ENCODE measurements around the gene BCL11B. TPM values are rescaled to one million over a fixed set of nuclear protein-coding genes. Genes with fewer than 3 reads are reported as not detected.

BCL11B gene
- total and polyA plus RNA-seq, 4 donors: 0.13 to 1.3 (median 0.58) TPM; not detected in 1

DNA sequence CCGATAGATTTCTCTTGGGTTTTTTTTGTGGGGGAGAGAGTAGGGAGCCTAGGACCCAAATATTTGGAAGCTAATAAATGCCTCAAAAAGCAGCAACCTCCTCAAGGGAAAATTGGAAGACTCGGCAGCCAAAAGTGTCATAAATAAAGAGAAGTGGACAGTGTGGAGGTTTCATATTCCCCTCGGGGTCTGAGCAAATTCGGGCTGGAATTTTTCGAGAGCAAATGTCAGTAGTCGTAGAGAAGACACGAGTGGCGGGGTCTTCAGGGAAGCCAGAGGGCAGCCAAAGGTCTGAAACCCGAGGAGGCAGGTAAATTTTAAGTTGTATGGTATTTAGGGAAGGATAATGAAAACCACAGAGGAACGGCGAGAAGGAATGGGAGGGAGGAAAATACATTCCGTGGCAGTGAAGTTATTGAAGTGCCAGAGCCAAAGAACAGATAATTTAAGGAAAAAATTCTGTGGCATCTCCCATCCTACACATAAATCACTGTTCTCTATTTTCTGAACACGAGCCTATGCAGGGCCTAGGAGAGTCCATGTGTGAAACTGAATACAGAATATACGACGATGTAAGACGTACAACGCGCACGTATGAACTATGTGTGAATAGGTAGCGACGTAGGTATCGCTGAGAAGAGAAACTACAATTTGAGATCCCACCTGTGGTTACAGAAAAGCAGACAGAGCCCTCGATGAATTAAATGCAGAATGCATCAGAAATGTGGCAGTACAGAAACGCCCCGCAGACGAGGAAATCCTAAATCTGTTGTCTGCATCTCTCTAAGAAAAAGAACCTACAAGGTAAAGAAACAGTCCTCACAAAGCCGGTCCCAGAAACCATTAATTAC is 12.9 kb downstream of the BCL11B start:
- intact Hi-C loops (cut with DNase I): no loop called here
- DNase-seq (no peak), ATAC-seq (ENCODE audit: low FRiP score) (no peak)
- Histone ChIP-seq H3K9me3 (ENCODE audit: control insufficient read depth, low read length) (no peaks in the 10 kb centered on the region), H3K36me3 (ENCODE audit: control insufficient read depth in 1 of 2, insufficient read depth in 2 of 2, low read length in 1 of 2) (no peaks in the 10 kb centered on the region), H3K4me1 (ENCODE audit: control insufficient read depth in 1 of 2, insufficient read depth in 2 of 2, low read length in 2 of 2) (no peaks in the 10 kb centered on the region), H3K27ac (ENCODE audit: low read depth in 1 of 2, low read length in 2 of 2) (no peak overlapping the region), H3K4me3 (ENCODE audit: low read length in 2 of 2) (no peak overlapping the region), H3K27me3 (ENCODE audit: control insufficient read depth in 1 of 2, insufficient read depth in 2 of 2, low read length in 1 of 2) (no peaks in the 10 kb centered on the region)
- WGBS, 2 donors: 80 to 83% methylated on average over 27 of the region's 27 CpGs

DNA sequence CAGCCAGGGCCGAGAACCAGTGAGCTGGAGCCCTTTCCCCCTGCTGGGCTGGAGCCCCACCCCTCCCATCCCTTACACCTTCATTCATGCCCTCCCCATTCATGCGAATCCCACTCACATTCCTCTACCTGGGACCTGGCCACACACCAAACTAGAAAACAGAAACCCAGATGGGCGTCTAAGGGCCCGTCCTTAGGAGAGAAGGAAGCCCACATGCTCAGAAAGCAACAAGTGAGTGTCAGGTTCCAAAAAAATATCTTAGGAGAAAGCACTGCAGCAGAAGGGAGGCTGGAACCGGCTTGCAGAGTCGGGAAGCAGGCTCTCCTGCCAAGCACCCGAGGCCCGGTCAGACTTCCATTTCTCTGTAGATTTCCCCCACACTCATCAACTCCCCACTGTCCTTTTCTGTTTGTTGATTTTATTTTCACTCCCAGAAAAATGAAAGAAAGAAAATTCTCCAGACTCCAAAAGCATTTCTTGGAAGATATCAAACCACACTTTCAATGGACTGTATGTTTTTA is 13.6 kb downstream of the BCL11B start:
- Histone ChIP-seq H3K9me3 (ENCODE audit: control insufficient read depth, low read length) (no peaks in the 10 kb centered on the region), H3K4me1 (ENCODE audit: control insufficient read depth in 1 of 2, insufficient read depth in 2 of 2, low read length in 2 of 2) (no peaks in the 10 kb centered on the region), H3K27me3 (ENCODE audit: control insufficient read depth in 1 of 2, insufficient read depth in 2 of 2, low read length in 1 of 2) (no peaks in the 10 kb centered on the region), H3K27ac (ENCODE audit: low read depth in 1 of 2, low read length in 2 of 2) (no peak overlapping the region), H3K36me3 (ENCODE audit: control insufficient read depth in 1 of 2, insufficient read depth in 2 of 2, low read length in 1 of 2) (no peaks in the 10 kb centered on the region), H3K4me3 (ENCODE audit: low read length in 2 of 2) (no peak overlapping the region)
- intact Hi-C loops (cut with DNase I): no loop called here
- ATAC-seq (ENCODE audit: low FRiP score): no peak
- 32 to 39% methylated on average over 8 of the region's 8 CpGs for WGBS, 2 donors
- DNase-seq: no peak

DNA sequence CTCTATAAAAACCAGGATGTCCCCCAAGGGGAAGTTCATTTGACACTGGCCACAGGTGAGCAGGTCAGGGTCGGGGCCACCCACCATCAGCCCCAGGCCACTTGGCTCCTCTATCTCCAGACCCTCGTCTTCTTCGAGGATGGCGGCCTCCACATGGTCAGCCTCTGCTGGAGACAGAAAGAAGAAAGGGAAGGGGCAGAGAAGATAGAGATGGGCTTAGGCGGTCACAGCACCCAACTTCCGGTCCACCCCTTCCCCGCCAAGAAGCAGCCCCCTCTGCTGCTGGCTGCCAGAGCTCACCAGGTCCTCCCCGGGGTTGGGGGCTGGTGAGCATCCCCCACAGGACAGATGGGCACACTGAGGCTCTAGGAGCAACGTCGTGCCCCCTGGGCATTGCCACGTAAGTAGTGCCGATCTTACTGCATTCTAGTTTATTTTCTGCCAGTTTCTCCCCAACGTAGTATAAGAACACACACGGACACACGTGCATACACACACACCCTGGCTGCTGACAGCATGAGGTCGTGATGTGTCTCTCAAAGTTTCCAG is 14.2 kb downstream of the BCL11B start:
- no peaks in the 10 kb centered on the region for H3K9me3 ChIP-seq (ENCODE audit: control insufficient read depth, low read length)
- 82 to 87% methylated on average over 16 of the region's 16 CpGs for WGBS, 2 donors
- H3K27ac ChIP-seq (ENCODE audit: low read depth in 1 of 2, low read length in 2 of 2): no peak overlapping the region
- no peaks in the 10 kb centered on the region for H3K27me3 ChIP-seq (ENCODE audit: control insufficient read depth in 1 of 2, insufficient read depth in 2 of 2, low read length in 1 of 2)
- H3K4me3 ChIP-seq (ENCODE audit: low read length in 2 of 2): no peak overlapping the region
- no peaks in the 10 kb centered on the region for H3K4me1 ChIP-seq (ENCODE audit: control insufficient read depth in 1 of 2, insufficient read depth in 2 of 2, low read length in 2 of 2)
- ATAC-seq (ENCODE audit: low FRiP score): no peak
- DNase-seq: no peak
- H3K36me3 ChIP-seq (ENCODE audit: control insufficient read depth in 1 of 2, insufficient read depth in 2 of 2, low read length in 1 of 2): no peaks in the 10 kb centered on the region
- intact Hi-C loops (cut with DNase I): no loop called here

DNA sequence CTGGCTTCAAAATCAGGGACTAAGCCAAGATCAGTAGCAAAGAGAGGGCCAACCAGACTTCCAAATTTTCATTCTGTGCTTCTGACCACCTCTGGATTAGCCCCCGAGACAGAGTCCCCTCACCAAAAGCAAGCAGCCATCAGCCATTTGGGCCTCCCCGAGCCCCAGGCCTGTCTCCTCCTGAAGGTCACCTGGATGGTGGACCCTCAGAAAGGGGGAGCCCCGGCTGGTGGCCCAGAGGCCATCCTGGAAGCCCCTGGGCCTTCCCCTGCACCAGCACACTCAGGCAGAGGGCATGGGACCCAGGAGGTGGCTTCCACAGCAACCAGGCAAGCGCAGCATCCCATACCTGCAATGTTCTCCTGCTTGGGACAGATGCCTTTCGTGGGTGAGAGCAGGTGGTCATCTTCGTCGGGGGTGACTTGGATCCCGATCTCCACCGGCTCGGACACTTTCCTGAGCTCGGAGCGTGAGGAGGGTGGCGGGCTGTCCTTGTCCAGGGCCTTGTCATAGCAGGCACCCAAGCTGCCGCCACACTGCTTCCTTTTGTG is 14.8 kb downstream of the BCL11B start:
- intact Hi-C loops (cut with DNase I): no loop called here
- ATAC-seq (ENCODE audit: low FRiP score) (no peak), DNase-seq (no peak)
- Histone ChIP-seq H3K27me3 (ENCODE audit: control insufficient read depth in 1 of 2, insufficient read depth in 2 of 2, low read length in 1 of 2) (no peaks in the 10 kb centered on the region), H3K4me1 (ENCODE audit: control insufficient read depth in 1 of 2, insufficient read depth in 2 of 2, low read length in 2 of 2) (no peaks in the 10 kb centered on the region), H3K4me3 (ENCODE audit: low read length in 2 of 2) (no peak overlapping the region), H3K36me3 (ENCODE audit: control insufficient read depth in 1 of 2, insufficient read depth in 2 of 2, low read length in 1 of 2) (no peaks in the 10 kb centered on the region), H3K9me3 (ENCODE audit: control insufficient read depth, low read length) (no peaks in the 10 kb centered on the region), H3K27ac (ENCODE audit: low read depth in 1 of 2, low read length in 2 of 2) (no peak overlapping the region)
- WGBS, 2 donors: 96% methylated on average over 14 of the region's 14 CpGs

DNA sequence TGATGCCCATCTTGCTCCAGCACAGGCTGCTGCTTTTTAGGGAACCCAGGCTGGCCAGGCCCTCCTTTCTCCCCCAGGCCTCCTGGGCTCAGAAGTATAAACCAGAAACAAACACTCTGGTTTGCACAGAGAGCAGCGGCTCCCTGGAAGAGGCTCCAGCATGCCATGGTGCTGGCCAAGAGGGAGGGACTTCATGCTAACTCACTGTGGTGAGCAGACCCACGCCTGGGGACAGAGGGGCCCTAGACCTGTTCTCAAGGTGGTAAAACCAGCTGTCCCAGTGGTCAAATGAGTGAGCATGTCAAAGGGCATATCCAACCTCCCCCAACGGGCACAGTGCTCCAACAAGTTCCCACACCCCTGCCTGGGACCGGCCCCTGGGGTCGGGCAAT is 15.5 kb downstream of the BCL11B start:
- H3K27me3 ChIP-seq (ENCODE audit: control insufficient read depth in 1 of 2, insufficient read depth in 2 of 2, low read length in 1 of 2): no peaks in the 10 kb centered on the region
- H3K36me3 ChIP-seq (ENCODE audit: control insufficient read depth in 1 of 2, insufficient read depth in 2 of 2, low read length in 1 of 2): no peaks in the 10 kb centered on the region
- intact Hi-C loops (cut with DNase I): no loop called here
- WGBS, 2 donors: 87% methylated on average over 5 of the region's 5 CpGs
- H3K27ac ChIP-seq (ENCODE audit: low read depth in 1 of 2, low read length in 2 of 2): no peak overlapping the region
- no peak for ATAC-seq (ENCODE audit: low FRiP score)
- no peak for DNase-seq
- no peak overlapping the region for H3K4me3 ChIP-seq (ENCODE audit: low read length in 2 of 2)
- H3K9me3 ChIP-seq (ENCODE audit: control insufficient read depth, low read length): no peaks in the 10 kb centered on the region
- H3K4me1 ChIP-seq (ENCODE audit: control insufficient read depth in 1 of 2, insufficient read depth in 2 of 2, low read length in 2 of 2): no peaks in the 10 kb centered on the region

DNA sequence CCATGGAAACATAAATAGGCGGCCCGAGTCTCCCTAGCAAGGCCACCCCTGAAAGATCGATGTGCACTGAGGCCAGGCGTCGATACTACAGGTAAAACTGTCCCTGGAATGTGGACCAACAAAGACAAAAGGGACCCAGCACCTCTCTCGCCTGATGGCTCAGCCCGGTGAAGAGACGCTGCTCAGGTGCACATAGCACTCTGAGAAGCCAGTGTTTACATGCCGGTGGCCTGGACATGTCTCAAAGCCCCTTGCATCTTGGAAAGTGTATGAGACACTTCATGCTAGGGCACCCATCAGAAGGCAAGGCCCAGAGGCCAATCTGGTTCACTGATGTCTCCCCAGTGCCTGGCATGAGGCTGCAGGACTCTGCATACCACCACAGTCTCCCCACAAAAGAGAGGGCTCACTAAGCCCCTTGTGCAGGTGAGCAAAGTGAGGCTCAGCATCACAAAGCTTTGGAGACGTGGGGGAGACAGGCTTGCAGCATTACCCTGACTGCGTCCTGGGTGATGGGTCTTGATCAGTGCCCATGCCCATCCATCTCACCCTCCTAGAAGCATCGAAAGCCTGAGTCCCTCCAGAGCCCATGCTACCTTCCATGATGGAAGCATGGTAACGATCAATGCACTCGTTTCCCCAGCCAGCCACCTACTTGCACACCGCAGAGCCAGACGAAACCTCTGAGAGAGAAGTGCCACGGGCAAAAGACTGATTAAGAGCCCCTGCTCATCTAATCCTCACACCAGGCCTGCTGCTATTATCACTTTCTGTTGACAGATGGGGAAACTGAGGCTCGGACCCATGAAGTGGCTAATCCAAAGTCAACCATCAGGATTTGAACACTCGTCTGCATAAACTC is 16.1 kb downstream of the BCL11B start:
- H3K36me3 ChIP-seq (ENCODE audit: control insufficient read depth in 1 of 2, insufficient read depth in 2 of 2, low read length in 1 of 2): no peaks in the 10 kb centered on the region
- WGBS, 2 donors: 81 to 84% methylated on average over 19 of the region's 19 CpGs
- peaks cover 0 to 2% of the 10 kb centered on the region in 2 donors for H3K27me3 ChIP-seq (ENCODE audit: control insufficient read depth in 1 of 2, insufficient read depth in 2 of 2, low read length in 1 of 2)
- intact Hi-C loops (cut with DNase I): no loop called here
- ATAC-seq (ENCODE audit: low FRiP score): no peak
- no peaks in the 10 kb centered on the region for H3K9me3 ChIP-seq (ENCODE audit: control insufficient read depth, low read length)
- no peak overlapping the region for H3K27ac ChIP-seq (ENCODE audit: low read depth in 1 of 2, low read length in 2 of 2)
- no peaks in the 10 kb centered on the region for H3K4me1 ChIP-seq (ENCODE audit: control insufficient read depth in 1 of 2, insufficient read depth in 2 of 2, low read length in 2 of 2)
- no peak for DNase-seq
- H3K4me3 ChIP-seq (ENCODE audit: low read length in 2 of 2): no peak overlapping the region

DNA sequence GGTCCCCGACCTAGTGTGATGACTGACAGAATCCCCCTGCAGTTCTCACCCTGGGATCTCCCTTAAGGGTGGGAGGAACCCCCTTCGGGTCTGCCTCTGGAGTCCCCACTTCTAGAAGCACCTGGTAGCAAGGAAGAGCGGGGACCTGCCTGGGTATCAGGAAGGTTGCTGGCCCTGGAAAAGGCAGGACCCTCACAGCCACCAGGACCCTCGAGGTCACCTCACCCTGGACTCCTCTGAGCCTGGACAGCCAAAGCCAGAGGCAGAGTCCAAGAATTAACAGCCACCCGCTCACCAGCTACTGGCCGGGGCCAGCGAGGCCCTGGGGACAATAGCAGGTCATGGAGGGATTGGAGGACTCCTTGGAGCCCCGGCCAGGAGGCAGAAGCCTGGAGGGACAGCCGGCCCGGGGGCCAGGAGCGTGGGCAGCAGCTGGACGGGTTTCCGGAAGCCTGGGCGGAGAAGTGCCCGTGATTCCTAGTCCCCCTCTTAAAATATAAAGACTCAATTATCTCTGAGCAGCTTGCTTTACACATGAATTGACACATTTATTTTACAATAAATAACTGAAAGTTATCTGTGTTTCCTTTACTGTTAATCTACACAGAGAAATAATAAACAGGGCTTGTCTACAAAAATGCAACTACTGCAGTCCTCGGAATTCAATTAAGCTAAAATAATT is 17.5 kb downstream of the BCL11B start:
- WGBS, 2 donors: 71 to 85% methylated on average over 16 of the region's 16 CpGs
- no peaks in the 10 kb centered on the region for H3K4me1 ChIP-seq (ENCODE audit: control insufficient read depth in 1 of 2, insufficient read depth in 2 of 2, low read length in 2 of 2)
- H3K27me3 ChIP-seq (ENCODE audit: control insufficient read depth in 1 of 2, insufficient read depth in 2 of 2, low read length in 1 of 2): peaks cover 0 to 3% of the 10 kb centered on the region in 2 donors
- H3K27ac ChIP-seq (ENCODE audit: low read depth in 1 of 2, low read length in 2 of 2): no peak overlapping the region
- H3K4me3 ChIP-seq (ENCODE audit: low read length in 2 of 2): no peak overlapping the region
- H3K36me3 ChIP-seq (ENCODE audit: control insufficient read depth in 1 of 2, insufficient read depth in 2 of 2, low read length in 1 of 2): no peaks in the 10 kb centered on the region
- no peak for DNase-seq
- H3K9me3 ChIP-seq (ENCODE audit: control insufficient read depth, low read length): no peaks in the 10 kb centered on the region
- ATAC-seq (ENCODE audit: low FRiP score): no peak
- intact Hi-C loops (cut with DNase I): no loop called here

DNA sequence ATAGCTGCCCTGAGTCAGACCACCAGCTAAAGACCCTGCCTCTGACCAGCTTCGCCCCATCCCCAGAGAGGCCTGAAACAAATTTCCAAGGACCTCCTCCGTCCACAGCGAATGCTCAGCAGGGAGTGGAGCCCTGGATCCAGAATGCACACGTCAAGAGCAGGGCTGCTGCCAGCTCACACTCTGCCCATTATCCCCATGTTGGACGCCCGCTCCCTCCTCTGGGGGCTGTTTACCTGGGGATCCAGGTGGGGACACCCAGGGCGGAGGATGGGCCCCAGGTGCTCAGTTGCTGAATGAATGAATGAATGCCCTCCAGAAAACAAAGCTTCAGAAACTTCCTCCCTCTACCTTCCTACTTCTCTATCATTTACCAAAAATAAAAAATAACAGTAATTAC is 18.1 kb downstream of the BCL11B start:
- WGBS, 2 donors: 70 to 77% methylated on average over 7 of the region's 7 CpGs
- Histone ChIP-seq H3K27me3 (ENCODE audit: control insufficient read depth in 1 of 2, insufficient read depth in 2 of 2, low read length in 1 of 2) (peaks cover 0 to 3% of the 10 kb centered on the region in 2 donors), H3K9me3 (ENCODE audit: control insufficient read depth, low read length) (no peaks in the 10 kb centered on the region), H3K36me3 (ENCODE audit: control insufficient read depth in 1 of 2, insufficient read depth in 2 of 2, low read length in 1 of 2) (no peaks in the 10 kb centered on the region), H3K4me3 (ENCODE audit: low read length in 2 of 2) (no peak overlapping the region), H3K27ac (ENCODE audit: low read depth in 1 of 2, low read length in 2 of 2) (no peak overlapping the region), H3K4me1 (ENCODE audit: control insufficient read depth in 1 of 2, insufficient read depth in 2 of 2, low read length in 2 of 2) (no peaks in the 10 kb centered on the region)
- intact Hi-C loops (cut with DNase I): no loop called here
- ATAC-seq (ENCODE audit: low FRiP score) (no peak), DNase-seq (no peak)

All from aorta (tissue), 5 donors.